Natural killer cell (primary cell): ENCODE results near the gene HPS4. TPM values are rescaled to one million over a fixed set of nuclear protein-coding genes. Genes with fewer than 3 reads are reported as not detected.

Source experiments
- ATAC-seq, 3 donors: fragments of 150-1000 bp in 2 of 3; fragments of 200-7000 bp in 1 of 3; cut with Tn5 transposase; 1 replicate in 1 of 3; 2 replicates in 2 of 3; pipeline ENCODE4 v1.10.0; 2021; ENCODE audit warnings: mild to moderate bottlenecking in 2 of 3, moderate library complexity in 2 of 3
- DNase-seq, 2 donors: peaks; one replicate each; pipeline versions ENCODE4 v3.0.0 to v3.0.0-alpha.2; 2013 to 2021; ENCODE audit warnings: mixed read lengths in 1 of 2
- H3K27ac ChIP-seq: one replicate; pipeline ENCODE4 v1.5.1; 2013; ENCODE audit warnings: mild to moderate bottlenecking, low read length
- H3K27me3 ChIP-seq: one replicate; pipeline ENCODE4 v1.6.1; 2013; ENCODE audit warnings: low read length; ENCODE audit not compliant: control insufficient read depth, insufficient read depth
- H3K36me3 ChIP-seq: one replicate; pipeline ENCODE4 v1.6.1; 2013; ENCODE audit warnings: low read length; ENCODE audit not compliant: control insufficient read depth, insufficient read depth
- H3K4me1 ChIP-seq: one replicate; pipeline ENCODE4 v1.6.1; 2013; ENCODE audit warnings: low read length; ENCODE audit not compliant: control insufficient read depth, insufficient read depth
- H3K4me3 ChIP-seq: one replicate; pipeline ENCODE4 v1.5.1; 2013; ENCODE audit warnings: low read length
- H3K9me3 ChIP-seq: one replicate; pipeline ENCODE4 v1.6.1; 2013; ENCODE audit warnings: low read length; ENCODE audit not compliant: control insufficient read depth, insufficient read depth
- H3K27ac Mint-ChIP-seq, 2 donors: one replicate each; pipeline ENCODE4 v1.8.0; 2022; ENCODE audit warnings: mild to moderate bottlenecking in 2 of 2, mixed read lengths in 2 of 2, moderate library complexity in 1 of 2
- H3K27me3 Mint-ChIP-seq, 2 donors: one replicate each; pipeline ENCODE4 v1.8.0; 2022; ENCODE audit warnings: low read depth in 2 of 2, mixed read lengths in 2 of 2
- H3K36me3 Mint-ChIP-seq: one replicate; pipeline ENCODE4 v1.8.0; 2022; ENCODE audit warnings: mixed read lengths
- H3K4me1 Mint-ChIP-seq, 2 donors: one replicate each; pipeline ENCODE4 v1.8.0; 2022; ENCODE audit warnings: mixed read lengths in 2 of 2
- H3K4me3 Mint-ChIP-seq: one replicate; pipeline ENCODE4 v1.8.0; 2022; ENCODE audit warnings: mild to moderate bottlenecking, moderate library complexity, mixed read lengths
- H3K9me3 Mint-ChIP-seq, 2 donors: one replicate each; pipeline ENCODE4 v1.8.0; 2022; ENCODE audit warnings: mixed read lengths in 2 of 2
- WGBS: methylation state at CpG from one replicate; pipeline ENCODE4 v1.1.7; 2013; ENCODE audit warnings: missing lambda C conversion rate; ENCODE audit not compliant: insufficient coverage; 5-methylcytosine and 5-hydroxymethylcytosine counted together
- intact Hi-C: fragments of 100-400 bp; cut with micrococcal nuclease; formaldehyde crosslinking; loops from one replicate; pipeline ENCODE4 v1.14.2; 2022
- total RNA-seq, 4 donors: library from RNA; stranded (reverse); fragments of 120-200 nt in 1 of 4; gene quantifications; one replicate each; pipeline versions ENCODE4 v1.2.3 to v1.2.4, GENCODE V29; 2013 to 2022
- TF ChIP-seq, protein P1 (sequence below): fragments of 200-600 bp; IDR thresholded peaks from one replicate; pipeline ENCODE4 v1.8.0; 2022; ENCODE audit warnings: antibody characterized with exemption

HPS4 gene
- total RNA-seq, 3 donors from 2014 or later (not counting 1 experiment from before 2014, with no cell fraction given): 44.8 to 53.6 (median 50.7) TPM

DNA sequence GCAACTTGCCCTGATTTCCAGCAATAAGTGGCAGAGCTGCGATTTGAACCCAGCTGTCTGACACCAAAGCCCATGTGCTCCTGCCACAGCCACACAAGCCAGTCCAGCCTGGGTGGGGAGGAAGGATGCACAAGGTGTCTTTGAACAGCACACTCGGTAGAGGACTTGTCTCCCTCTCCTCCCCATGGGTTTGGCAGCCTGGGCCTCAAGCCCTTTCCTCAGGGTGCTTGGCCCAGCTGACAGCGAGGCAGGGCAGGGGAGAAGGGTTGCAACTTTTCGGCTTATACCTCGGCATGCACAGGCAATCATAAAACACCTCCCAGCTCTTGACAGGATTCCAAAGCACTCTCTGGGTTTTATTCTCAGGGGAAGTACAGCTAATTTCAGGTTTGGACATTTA lies 35.2 kb downstream of the HPS4 start:
- 68% methylated on average over 4 of the region's 5 CpGs for WGBS
- Mint-ChIP-seq H3K27me3 (no peaks in the 10 kb centered on the region), H3K27ac (no peak overlapping the region), H3K36me3 (no peaks in the 10 kb centered on the region), H3K9me3 (no peaks in the 10 kb centered on the region), H3K4me1 (no peaks in the 10 kb centered on the region), H3K4me3 (no peak overlapping the region)
- Histone ChIP-seq H3K4me1 (no peaks in the 10 kb centered on the region), H3K27ac (no peak overlapping the region), H3K36me3 (peaks cover 15% of the 10 kb centered on the region), H3K27me3 (no peaks in the 10 kb centered on the region), H3K4me3 (no peak overlapping the region), H3K9me3 (no peaks in the 10 kb centered on the region)
- TF ChIP-seq, protein P1, sequence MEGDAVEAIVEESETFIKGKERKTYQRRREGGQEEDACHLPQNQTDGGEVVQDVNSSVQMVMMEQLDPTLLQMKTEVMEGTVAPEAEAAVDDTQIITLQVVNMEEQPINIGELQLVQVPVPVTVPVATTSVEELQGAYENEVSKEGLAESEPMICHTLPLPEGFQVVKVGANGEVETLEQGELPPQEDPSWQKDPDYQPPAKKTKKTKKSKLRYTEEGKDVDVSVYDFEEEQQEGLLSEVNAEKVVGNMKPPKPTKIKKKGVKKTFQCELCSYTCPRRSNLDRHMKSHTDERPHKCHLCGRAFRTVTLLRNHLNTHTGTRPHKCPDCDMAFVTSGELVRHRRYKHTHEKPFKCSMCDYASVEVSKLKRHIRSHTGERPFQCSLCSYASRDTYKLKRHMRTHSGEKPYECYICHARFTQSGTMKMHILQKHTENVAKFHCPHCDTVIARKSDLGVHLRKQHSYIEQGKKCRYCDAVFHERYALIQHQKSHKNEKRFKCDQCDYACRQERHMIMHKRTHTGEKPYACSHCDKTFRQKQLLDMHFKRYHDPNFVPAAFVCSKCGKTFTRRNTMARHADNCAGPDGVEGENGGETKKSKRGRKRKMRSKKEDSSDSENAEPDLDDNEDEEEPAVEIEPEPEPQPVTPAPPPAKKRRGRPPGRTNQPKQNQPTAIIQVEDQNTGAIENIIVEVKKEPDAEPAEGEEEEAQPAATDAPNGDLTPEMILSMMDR: no peak
- ATAC-seq (no peak), DNase-seq (no peak)
- intact Hi-C loops: no loop called here

- WGBS: 87% methylated on average over 15 of the region's 15 CpGs
- Histone ChIP-seq H3K4me3 (no peak overlapping the region), H3K4me1 (no peaks in the 10 kb centered on the region), H3K36me3 (peaks cover 9% of the 10 kb centered on the region), H3K27me3 (no peaks in the 10 kb centered on the region), H3K27ac (no peak overlapping the region), H3K9me3 (no peaks in the 10 kb centered on the region)
- ATAC-seq (no peak), DNase-seq (no peak)
- Mint-ChIP-seq H3K9me3 (no peaks in the 10 kb centered on the region), H3K4me1 (no peaks in the 10 kb centered on the region), H3K4me3 (no peak overlapping the region), H3K27me3 (no peaks in the 10 kb centered on the region), H3K36me3 (no peaks in the 10 kb centered on the region), H3K27ac (no peak overlapping the region)
- intact Hi-C loops: no loop called here
- TF ChIP-seq, protein P1: no peak
Measured at GRCh38 chr22:26447584-26448329, 35.8 kb downstream of the HPS4 start.

DNA sequence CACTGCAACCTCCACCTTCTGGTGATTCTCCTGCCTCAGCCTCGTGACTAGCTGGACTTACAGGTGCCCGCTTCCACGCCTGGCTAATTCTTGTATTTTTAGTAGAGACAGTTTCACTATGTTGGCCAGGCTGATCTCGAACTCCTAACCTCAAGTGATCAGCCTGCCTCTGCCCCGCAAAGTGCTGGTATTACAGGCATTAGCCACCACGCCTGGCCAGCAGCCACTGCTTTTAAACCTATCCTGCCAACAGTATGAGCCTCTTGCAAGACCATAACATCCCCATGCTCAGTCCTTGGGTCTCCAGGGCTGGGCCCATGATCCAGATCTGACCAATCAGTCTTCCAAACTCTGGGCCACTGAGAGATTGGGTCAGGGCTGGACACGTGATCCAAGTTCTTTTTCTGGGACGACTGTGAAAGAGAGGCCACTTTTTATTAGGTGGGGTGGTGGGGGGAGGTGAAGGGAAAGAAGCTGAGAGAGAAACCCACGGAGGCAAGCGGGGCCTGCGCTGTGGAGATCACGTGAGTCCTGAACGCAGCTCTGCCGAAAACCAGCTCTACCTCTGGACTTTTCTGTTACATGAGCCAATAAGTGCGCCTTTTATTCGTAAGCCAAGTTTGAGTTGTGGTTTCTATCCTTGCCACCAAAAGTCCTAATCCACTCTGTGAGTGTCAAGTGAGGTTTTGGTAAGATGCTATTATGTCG lies 36.6 kb downstream of the HPS4 start:
- Mint-ChIP-seq H3K4me1 (no peaks in the 10 kb centered on the region), H3K4me3 (no peak overlapping the region), H3K36me3 (no peaks in the 10 kb centered on the region), H3K27me3 (no peaks in the 10 kb centered on the region), H3K9me3 (no peaks in the 10 kb centered on the region), H3K27ac (no peak overlapping the region)
- no peaks in the 10 kb centered on the region for H3K27me3 ChIP-seq
- no peak for DNase-seq
- H3K4me1 ChIP-seq: no peaks in the 10 kb centered on the region
- WGBS: 95% methylated on average over 17 of the region's 17 CpGs
- H3K36me3 ChIP-seq: peaks cover 5% of the 10 kb centered on the region
- no peak for ATAC-seq
- no peak overlapping the region for H3K27ac ChIP-seq
- H3K4me3 ChIP-seq: no peak overlapping the region
- TF ChIP-seq, protein P1: no peak
- intact Hi-C loops: no loop called here
- H3K9me3 ChIP-seq: no peaks in the 10 kb centered on the region
